Progenitor cell of endocrine pancreas (in vitro differentiated cells): ENCODE measurements around the gene SSX2IP. TPM values are rescaled to one million over a fixed set of nuclear protein-coding genes. Genes with fewer than 3 reads are reported as not detected.

ENCODE experiments used
- DNase-seq: peaks from one replicate; pipeline ENCODE4 v3.0.0; 2021; ENCODE audit warnings: low spot score; ENCODE audit not compliant: unreplicated experiment
- H3K27ac Mint-ChIP-seq: 2 replicates; pipeline ENCODE4 v1.8.0; 2021; ENCODE audit warnings: mild to moderate bottlenecking, moderate library complexity, mixed read lengths
- H3K27me3 Mint-ChIP-seq: 2 replicates; pipeline ENCODE4 v1.8.0; 2021; ENCODE audit warnings: mixed read lengths
- H3K36me3 Mint-ChIP-seq: 2 replicates; pipeline ENCODE4 v1.8.0; 2022; ENCODE audit warnings: mixed read lengths; ENCODE audit not compliant: insufficient read depth
- H3K4me1 Mint-ChIP-seq: 2 replicates; pipeline ENCODE4 v1.8.0; 2021; ENCODE audit warnings: low read depth, mixed read lengths
- H3K4me3 Mint-ChIP-seq: 2 replicates; pipeline ENCODE4 v1.8.0; 2021; ENCODE audit warnings: low read depth, mild to moderate bottlenecking, moderate library complexity, mixed read lengths
- H3K9me3 Mint-ChIP-seq: 2 replicates; pipeline ENCODE4 v1.8.0; 2021; ENCODE audit warnings: low read depth, mixed read lengths
- total RNA-seq: library from RNA; stranded (reverse); gene quantifications from 2 replicates; pipeline ENCODE4 v1.2.1, GENCODE V29; 2021
- TF ChIP-seq, protein P1 (sequence below): fragments of 200-600 bp; sonication (generic); IDR thresholded peaks from one replicate; pipeline ENCODE4 v1.5.0; 2021; ENCODE audit warnings: antibody characterized with exemption, mild to moderate bottlenecking; ENCODE audit not compliant: unreplicated experiment

SSX2IP gene
- total RNA-seq, 1 donor from 2014 or later = 36.4 TPM

DNA sequence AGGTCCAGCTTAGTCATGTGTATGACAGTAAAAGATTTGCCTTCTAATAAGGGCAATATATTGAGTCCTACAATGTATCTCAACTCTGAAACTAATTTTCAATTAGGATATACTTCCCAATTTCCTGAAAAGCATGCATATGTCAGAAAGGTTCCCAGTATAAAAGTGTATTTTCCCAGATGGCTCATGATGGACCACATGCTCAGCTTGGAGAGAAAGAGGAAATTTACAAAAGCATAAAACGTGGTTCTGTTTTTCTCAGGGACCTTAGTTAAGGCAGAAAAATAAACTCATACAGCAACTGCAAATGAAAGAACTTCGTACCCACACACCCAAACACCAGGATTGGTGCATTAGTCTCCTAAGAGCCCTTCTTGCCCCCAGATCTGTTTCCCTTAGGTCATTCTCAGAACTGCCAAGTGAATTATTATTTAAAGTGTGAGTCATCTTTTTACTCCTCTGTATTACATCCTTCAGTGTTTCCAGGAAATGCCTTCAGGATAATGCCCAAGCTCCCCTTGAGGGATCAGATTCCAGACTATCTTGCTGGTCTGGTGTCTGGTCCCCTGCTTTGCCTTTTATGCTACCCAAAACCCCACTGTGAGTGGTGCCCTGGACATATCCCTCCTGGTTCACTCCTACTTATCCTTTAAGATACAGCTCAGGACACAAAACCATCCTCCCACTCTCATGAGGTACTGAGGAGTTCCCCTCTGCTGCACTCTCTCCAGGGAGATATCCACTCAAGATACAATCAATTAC, 57.4 kb downstream of the SSX2IP start:
- Mint-ChIP-seq H3K4me3 (no peak overlapping the region), H3K9me3 (peaks cover 2% of the 10 kb centered on the region), H3K27me3 (no peaks in the 10 kb centered on the region), H3K36me3 (no peaks in the 10 kb centered on the region), H3K27ac (no peak overlapping the region), H3K4me1 (peaks cover 4% of the 10 kb centered on the region)
- TF ChIP-seq, protein P1, sequence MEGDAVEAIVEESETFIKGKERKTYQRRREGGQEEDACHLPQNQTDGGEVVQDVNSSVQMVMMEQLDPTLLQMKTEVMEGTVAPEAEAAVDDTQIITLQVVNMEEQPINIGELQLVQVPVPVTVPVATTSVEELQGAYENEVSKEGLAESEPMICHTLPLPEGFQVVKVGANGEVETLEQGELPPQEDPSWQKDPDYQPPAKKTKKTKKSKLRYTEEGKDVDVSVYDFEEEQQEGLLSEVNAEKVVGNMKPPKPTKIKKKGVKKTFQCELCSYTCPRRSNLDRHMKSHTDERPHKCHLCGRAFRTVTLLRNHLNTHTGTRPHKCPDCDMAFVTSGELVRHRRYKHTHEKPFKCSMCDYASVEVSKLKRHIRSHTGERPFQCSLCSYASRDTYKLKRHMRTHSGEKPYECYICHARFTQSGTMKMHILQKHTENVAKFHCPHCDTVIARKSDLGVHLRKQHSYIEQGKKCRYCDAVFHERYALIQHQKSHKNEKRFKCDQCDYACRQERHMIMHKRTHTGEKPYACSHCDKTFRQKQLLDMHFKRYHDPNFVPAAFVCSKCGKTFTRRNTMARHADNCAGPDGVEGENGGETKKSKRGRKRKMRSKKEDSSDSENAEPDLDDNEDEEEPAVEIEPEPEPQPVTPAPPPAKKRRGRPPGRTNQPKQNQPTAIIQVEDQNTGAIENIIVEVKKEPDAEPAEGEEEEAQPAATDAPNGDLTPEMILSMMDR = no peak
- DNase-seq = no peak

DNA sequence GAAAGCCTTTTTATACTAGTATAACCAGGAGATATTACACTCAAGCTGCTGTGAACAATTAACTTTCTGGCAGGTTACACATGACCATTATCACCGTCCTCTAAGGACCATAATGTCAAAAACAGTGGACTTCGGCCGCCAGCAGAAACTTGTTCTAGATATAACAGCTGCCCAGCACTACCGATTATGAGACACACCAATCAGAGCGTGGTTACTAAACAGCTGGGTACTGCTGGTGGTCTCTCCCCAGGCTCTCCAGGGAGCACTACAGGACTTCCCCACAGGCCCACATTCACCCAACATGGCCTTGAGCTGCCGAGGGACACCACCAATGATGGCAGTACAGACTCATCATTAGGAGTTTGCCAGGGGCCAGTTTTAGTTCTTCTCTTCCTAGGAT, 58.1 kb downstream of the SSX2IP start:
- DNase-seq = no peak
- Mint-ChIP-seq H3K27me3 (no peaks in the 10 kb centered on the region), H3K4me1 (peaks cover 4% of the 10 kb centered on the region), H3K27ac (no peak overlapping the region), H3K36me3 (no peaks in the 10 kb centered on the region), H3K9me3 (peaks cover 2% of the 10 kb centered on the region), H3K4me3 (no peak overlapping the region)
- TF ChIP-seq, protein P1 = no peak

DNA sequence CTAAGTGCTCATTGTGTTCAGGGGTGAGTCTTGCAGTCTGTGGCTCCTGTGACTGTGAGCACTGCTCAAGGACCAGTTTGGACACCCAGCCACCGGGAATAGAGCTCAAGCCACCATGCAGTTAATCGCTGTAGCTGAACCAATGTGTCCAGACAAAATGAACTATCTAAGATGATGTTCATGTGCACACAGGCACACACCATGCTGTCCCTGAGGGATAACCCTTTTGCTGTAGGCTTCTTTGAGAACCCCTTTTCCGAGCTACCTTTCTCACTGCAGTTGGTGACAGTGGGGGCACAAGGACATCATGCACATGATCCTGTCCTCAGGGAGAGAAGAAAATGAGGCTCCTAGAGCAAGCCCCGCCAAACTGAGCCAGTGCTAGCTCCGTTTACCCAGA, 65.4 kb downstream of the SSX2IP start:
- Mint-ChIP-seq H3K27me3 (no peaks in the 10 kb centered on the region), H3K36me3 (no peaks in the 10 kb centered on the region), H3K4me3 (no peak overlapping the region), H3K4me1 (peaks cover 4% of the 10 kb centered on the region), H3K27ac (no peak overlapping the region), H3K9me3 (peaks cover 2% of the 10 kb centered on the region)
- TF ChIP-seq, protein P1 = no peak
- DNase-seq = no peak

DNA sequence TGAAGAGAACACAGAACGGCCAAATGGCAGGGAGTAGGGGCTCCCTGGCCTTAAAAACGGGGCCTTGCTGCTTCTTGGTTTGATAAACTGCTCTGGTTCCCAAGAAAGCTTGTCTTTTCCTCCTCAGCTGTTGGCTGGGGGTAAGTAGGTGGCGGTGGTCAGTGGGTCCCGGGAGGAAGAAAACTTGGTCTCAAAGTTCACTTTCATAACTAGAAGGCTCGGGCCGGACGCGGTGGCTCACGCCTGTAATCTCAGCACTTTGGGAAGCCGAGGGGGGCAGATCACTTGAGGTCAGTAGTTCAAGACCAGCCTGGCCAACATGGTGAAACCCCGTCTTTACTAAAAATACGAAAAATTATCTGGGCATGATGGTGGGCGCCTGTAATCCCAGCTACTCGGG, 68.7 kb downstream of the SSX2IP start:
- H3K9me3 Mint-ChIP-seq = no peaks in the 10 kb centered on the region
- H3K4me3 Mint-ChIP-seq = no peak overlapping the region
- no peaks in the 10 kb centered on the region for H3K36me3 Mint-ChIP-seq
- H3K27me3 Mint-ChIP-seq = no peaks in the 10 kb centered on the region
- TF ChIP-seq, protein P1 = no peak
- DNase-seq = no peak
- peaks cover 16% of the 10 kb centered on the region for H3K4me1 Mint-ChIP-seq
- H3K27ac Mint-ChIP-seq = peak overlapping the region; percentile 15

DNA sequence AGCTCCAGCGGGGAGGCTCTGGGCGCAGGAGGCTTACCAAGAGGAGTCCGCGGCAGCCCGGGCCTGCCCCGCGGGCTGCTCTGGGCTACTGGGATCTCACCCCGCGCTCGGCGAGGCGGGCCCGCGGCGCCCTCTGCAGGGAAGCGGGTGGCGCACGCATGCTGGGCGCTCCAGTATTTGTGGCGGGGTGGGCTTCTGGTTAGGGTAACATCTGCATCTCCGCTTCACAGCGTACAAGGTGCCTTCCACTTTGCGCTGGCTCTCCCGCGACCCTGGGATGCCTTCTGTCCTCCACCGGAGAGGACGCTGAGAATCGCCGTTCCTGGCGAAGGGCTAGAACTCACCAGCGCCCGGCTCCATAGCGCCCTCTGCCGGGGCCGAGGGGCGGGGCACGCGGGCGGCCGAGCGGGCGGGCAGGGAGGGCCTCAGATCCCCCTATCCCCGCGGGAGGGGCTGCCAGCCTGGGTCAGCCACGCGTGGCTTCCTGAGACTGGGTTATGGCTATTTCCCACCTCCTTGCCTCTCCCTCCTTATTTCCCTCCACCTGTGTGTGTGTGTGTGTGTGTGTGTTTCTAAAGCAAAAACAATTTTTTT, 69.4 kb downstream of the SSX2IP start:
- no peaks in the 10 kb centered on the region for H3K9me3 Mint-ChIP-seq
- peak; percentile 85 for DNase-seq
- H3K36me3 Mint-ChIP-seq = peaks cover 2% of the 10 kb centered on the region
- no peaks in the 10 kb centered on the region for H3K27me3 Mint-ChIP-seq
- TF ChIP-seq, protein P1 = peak; percentile 98
- H3K27ac Mint-ChIP-seq = peak overlapping the region; percentile 91
- peaks cover 16% of the 10 kb centered on the region for H3K4me1 Mint-ChIP-seq
- H3K4me3 Mint-ChIP-seq = peak overlapping the region; percentile 79
